Liver (tissue), 9 donors: ENCODE results near the gene VAT1. TPM values are rescaled to one million over a fixed set of nuclear protein-coding genes. Genes with fewer than 3 reads are reported as not detected.

Experiments used
- DNase-seq: peaks from one replicate; pipeline ENCODE4 v3.0.0-alpha.2; 2017; ENCODE audit warnings: low spot score
- H3K27ac ChIP-seq, 2 donors: one replicate each; pipeline ENCODE4 v1.7.0; 2013; ENCODE audit warnings: inconsistent platforms in 2 of 2, low read length in 2 of 2, control low read depth in 1 of 2, low read depth in 1 of 2, mild to moderate bottlenecking in 1 of 2
- H3K27me3 ChIP-seq, 4 donors: one replicate each; pipeline versions ENCODE4 v1.6.1 to v1.7.0; 2013; ENCODE audit warnings: low read length in 3 of 4, inconsistent platforms in 1 of 4, mild to moderate bottlenecking in 1 of 4, moderate library complexity in 1 of 4; ENCODE audit not compliant: control insufficient read depth in 4 of 4, insufficient read depth in 4 of 4
- H3K36me3 ChIP-seq, 4 donors: one replicate each; pipeline versions ENCODE4 v1.6.1 to v1.7.0; 2013; ENCODE audit warnings: low read length in 3 of 4, mild to moderate bottlenecking in 3 of 4, low read depth in 1 of 4, moderate library complexity in 1 of 4; ENCODE audit not compliant: control insufficient read depth in 4 of 4, insufficient read depth in 3 of 4
- H3K4me1 ChIP-seq, 4 donors: one replicate each; pipeline versions ENCODE4 v1.6.1 to v1.7.0; 2013; ENCODE audit warnings: low read length in 3 of 4, mild to moderate bottlenecking in 3 of 4, moderate library complexity in 1 of 4; ENCODE audit not compliant: control insufficient read depth in 4 of 4, insufficient read depth in 4 of 4
- H3K4me3 ChIP-seq, 3 donors: one replicate each; pipeline versions ENCODE4 v1.6.1 to v1.7.0; 2013; ENCODE audit warnings: low read length in 3 of 3, control low read depth in 1 of 3, low read depth in 1 of 3, mild to moderate bottlenecking in 1 of 3
- H3K9ac ChIP-seq, 2 donors: one replicate each; pipeline ENCODE4 v1.7.0; 2013; ENCODE audit warnings: low read length in 2 of 2, mild to moderate bottlenecking in 2 of 2, moderate library complexity in 2 of 2, control low read depth in 1 of 2, low read depth in 1 of 2
- H3K9me3 ChIP-seq, 4 donors: one replicate each; pipeline versions ENCODE4 v1.6.1 to v1.7.0; 2013; ENCODE audit warnings: low read length in 3 of 4; ENCODE audit not compliant: control insufficient read depth in 4 of 4
- ATF3 ChIP-seq: IDR thresholded peaks from 2 replicates; pipeline ENCODE4 v1.6.1; 2016; ENCODE audit warnings: antibody characterized with exemption
- CTCF ChIP-seq: fragments of 150-350 bp; IDR thresholded peaks from 2 replicates; pipeline ENCODE4 v1.5.1; 2017; ENCODE audit warnings: improper control_type of control experiment, low read depth, low read length; ENCODE audit not compliant: missing input control
- EGR1 ChIP-seq, 2 donors: IDR thresholded peaks; 2 replicates each; pipeline ENCODE4 v1.6.1; 2016 to 2018; ENCODE audit warnings: antibody characterized with exemption in 2 of 2, low read depth in 2 of 2
- FOXA1 ChIP-seq: IDR thresholded peaks from 2 replicates; pipeline ENCODE4 v1.6.1; 2016; ENCODE audit warnings: antibody characterized with exemption
- FOXA2 ChIP-seq: IDR thresholded peaks from 2 replicates; pipeline ENCODE4 v1.6.1; 2016; ENCODE audit warnings: antibody characterized with exemption
- GABPA ChIP-seq, 2 donors: IDR thresholded peaks in 1 of 2; conservative IDR thresholded peaks in 1 of 2; 2 replicates each; pipeline ENCODE4 v1.6.1; 2016; ENCODE audit warnings: antibody characterized with exemption in 2 of 2, mild to moderate bottlenecking in 1 of 2, moderate library complexity in 1 of 2
- HNF4A ChIP-seq, 2 donors: conservative IDR thresholded peaks; 2 replicates each; pipeline ENCODE4 v1.6.1; 2016; ENCODE audit warnings: antibody characterized with exemption in 2 of 2, mild to moderate bottlenecking in 2 of 2
- HNF4G ChIP-seq: IDR thresholded peaks from 2 replicates; pipeline ENCODE4 v1.6.1; 2016; ENCODE audit warnings: antibody characterized with exemption
- JUND ChIP-seq, 2 donors: IDR thresholded peaks; 2 replicates each; pipeline ENCODE4 v1.6.1; 2016; ENCODE audit warnings: antibody characterized with exemption in 2 of 2
- MAX ChIP-seq: IDR thresholded peaks from 2 replicates; pipeline ENCODE4 v1.6.1; 2016; ENCODE audit warnings: antibody characterized with exemption
- NR2F2 ChIP-seq: IDR thresholded peaks from 2 replicates; pipeline ENCODE4 v1.6.1; 2016; ENCODE audit warnings: antibody characterized with exemption
- RAD21 ChIP-seq, 2 donors: IDR thresholded peaks; 2 replicates each; pipeline ENCODE4 v1.6.1; 2016; ENCODE audit warnings: antibody characterized with exemption in 2 of 2, mild to moderate bottlenecking in 2 of 2
- REST ChIP-seq: IDR thresholded peaks from 2 replicates; pipeline ENCODE4 v1.6.1; 2016; ENCODE audit warnings: antibody characterized with exemption, mild to moderate bottlenecking
- RXRA ChIP-seq, 2 donors: IDR thresholded peaks; 2 replicates each; pipeline ENCODE4 v1.6.1; 2017 to 2018; ENCODE audit warnings: antibody characterized with exemption in 2 of 2, mild to moderate bottlenecking in 1 of 2
- SP1 ChIP-seq: IDR thresholded peaks from 2 replicates; pipeline ENCODE4 v1.6.1; 2018; ENCODE audit warnings: antibody characterized with exemption, mild to moderate bottlenecking
- TAF1 ChIP-seq: conservative IDR thresholded peaks from 2 replicates; pipeline ENCODE4 v1.6.1; 2016; ENCODE audit warnings: antibody characterized with exemption, mild to moderate bottlenecking
- YY1 ChIP-seq: IDR thresholded peaks from 2 replicates; pipeline ENCODE4 v1.6.1; 2016; ENCODE audit warnings: antibody characterized with exemption, mild to moderate bottlenecking
- ZBTB33 ChIP-seq: IDR thresholded peaks from 2 replicates; pipeline ENCODE4 v1.6.1; 2016; ENCODE audit warnings: antibody characterized with exemption
- WGBS: extraction: QIAGEN DNeasy Blood & Tissue Kit; methylation state at CpG from one replicate; pipeline ENCODE4 v1.1.7; 2013; 5-methylcytosine and 5-hydroxymethylcytosine counted together
- polyA plus RNA-seq, 2 donors: library from polyadenylated mRNA; stranded (reverse) in 1 of 2; unstranded in 1 of 2; fragments of 200-250 nt in 1 of 2; fragments of >200 nt in 1 of 2; fragmentation: Nextera tagmentation in 1 of 2; extraction: Ambion mirVana in 1 of 2; gene quantifications; one replicate each; pipeline versions ENCODE4 v1.2.1 to v1.2.3, GENCODE V29; 2013 to 2015
- total RNA-seq, 2 donors: library from RNA; depleted of rRNA; stranded (reverse); fragments of >200 nt; gene quantifications; one replicate each; pipeline ENCODE4 v1.2.3, GENCODE V29; 2014
- donor health status: healthy.
- donor health status: healthy.
- donor health status: healthy.
- donor health status: healthy.
- donor health status: healthy.

VAT1 gene
- total and polyA plus RNA-seq, 4 donors = 16.3 to 38.8 (median 25.4) TPM

- H3K9me3 ChIP-seq = no peaks in the 10 kb centered on the region
- H3K9ac ChIP-seq = no peak overlapping the region
- no peak for TF ChIP-seq FOXA1
- no peak for TF ChIP-seq RAD21 (IDR thresholded peaks at IDR 0.05)
- peak; percentile 52 for TF ChIP-seq NR2F2
- TF ChIP-seq REST = no peak
- no peak for TF ChIP-seq ATF3
- H3K27ac ChIP-seq = no peak overlapping the region
- no peak overlapping the region for H3K4me3 ChIP-seq
- peaks cover 1 to 28% (median 10%) of the 10 kb centered on the region in 4 donors for H3K36me3 ChIP-seq
- no peak for DNase-seq
- peaks cover 0 to 12% (median 10%) of the 10 kb centered on the region in 4 donors for H3K4me1 ChIP-seq
- 87% methylated on average over 15 of the region's 15 CpGs for WGBS
- no peaks in the 10 kb centered on the region for H3K27me3 ChIP-seq
These were observed 10.3 kb downstream of the VAT1 start for GRCh38 chr17:43011728-43012472.

GRCh38 chr17:43010667-43011308 is 11.4 kb downstream of the VAT1 start:
- H3K27ac ChIP-seq = peak overlapping the region; percentile 31 to 51
- no peak for DNase-seq
- no peaks in the 10 kb centered on the region for H3K27me3 ChIP-seq
- 71% methylated on average over 5 of the region's 5 CpGs for WGBS
- H3K36me3 ChIP-seq = peaks cover 1 to 25% (median 10%) of the 10 kb centered on the region in 4 donors
- H3K9me3 ChIP-seq = no peaks in the 10 kb centered on the region
- H3K4me3 ChIP-seq = no peak overlapping the region
- H3K9ac ChIP-seq = peak overlapping the region in 1 of 2 donors; percentile 28
- TF ChIP-seq REST = no peak
- peak; percentile 72 to 74 for TF ChIP-seq HNF4A (conservative IDR thresholded peaks at IDR 0.05)
- TF ChIP-seq TAF1 = no peak
- TF ChIP-seq CTCF = no peak
- peak; percentile 54 for TF ChIP-seq ATF3
- TF ChIP-seq EGR1 (IDR thresholded peaks at IDR 0.05; ENCODE audit: low read depth in 2 of 2) = peak in 1 of 2 donors; percentile 58
- TF ChIP-seq FOXA1 = no peak
- TF ChIP-seq HNF4G = peak; percentile 24
- TF ChIP-seq RAD21 (IDR thresholded peaks at IDR 0.05) = peak; percentile 24 to 45
- TF ChIP-seq RXRA (IDR thresholded peaks at IDR 0.05) = peak; percentile 79 to 86
- TF ChIP-seq NR2F2 = peak; percentile 25
- TF ChIP-seq JUND (IDR thresholded peaks at IDR 0.05) = peak; percentile 91 to 96
- no peak for TF ChIP-seq FOXA2
- peak; percentile 33 for TF ChIP-seq YY1
- TF ChIP-seq SP1 = peak; percentile 74
- peak in 1 of 2 donors; percentile 46 for TF ChIP-seq GABPA (IDR thresholded peaks at IDR 0.05 in 1 of 2, conservative IDR thresholded peaks at IDR 0.05 in 1 of 2)
- TF ChIP-seq ZBTB33 = no peak
- peak; percentile 30 for TF ChIP-seq MAX
- H3K4me1 ChIP-seq = peaks cover 0 to 11% (median 9%) of the 10 kb centered on the region in 4 donors
